Osteoblast (primary cell): ENCODE measurements around the gene ZNF143. TPM values are rescaled to one million over a fixed set of nuclear protein-coding genes. Genes with fewer than 3 reads are reported as not detected.

Source experiments
- DNase-seq: peaks from one replicate; pipeline ENCODE4 v3.0.0; 2011; ENCODE audit warnings: low spot score, mixed read lengths; ENCODE audit not compliant: insufficient read length; ENCODE audit errors: missing footprints
- H2AFZ ChIP-seq: 2 replicates; pipeline ENCODE4 v1.6.0; 2011; ENCODE audit warnings: mild to moderate bottlenecking, low read length
- H3K27ac ChIP-seq: 2 replicates; pipeline ENCODE4 v1.5.1; 2011; ENCODE audit warnings: mild to moderate bottlenecking, low read depth, low read length, moderate library complexity
- H3K27me3 ChIP-seq: 2 replicates; pipeline ENCODE4 v1.6.0; 2012; ENCODE audit warnings: mild to moderate bottlenecking, control low read depth, inconsistent platforms, low read length, moderate library complexity; ENCODE audit not compliant: insufficient read depth
- H3K36me3 ChIP-seq: 2 replicates; pipeline ENCODE4 v1.5.1; 2011; ENCODE audit warnings: mild to moderate bottlenecking, low read length, control low read depth, moderate library complexity; ENCODE audit not compliant: insufficient read depth
- H3K4me1 ChIP-seq: 2 replicates; pipeline ENCODE4 v1.5.1; 2011; ENCODE audit warnings: mild to moderate bottlenecking, low read length, control low read depth, moderate library complexity; ENCODE audit not compliant: insufficient read depth
- H3K4me2 ChIP-seq: 2 replicates; pipeline ENCODE4 v1.6.0; 2011; ENCODE audit warnings: mild to moderate bottlenecking, low read length; ENCODE audit not compliant: insufficient read depth
- H3K4me3 ChIP-seq: fragments of 200-600 bp; sonication (generic); 3 replicates; pipeline ENCODE4 v1.5.1; 2012; ENCODE audit warnings: mild to moderate bottlenecking, low read length, inconsistent platforms; ENCODE audit not compliant: insufficient read depth
- H3K79me2 ChIP-seq: 2 replicates; pipeline ENCODE4 v1.6.0; 2012; ENCODE audit warnings: mild to moderate bottlenecking, low read length, control low read depth, inconsistent platforms; ENCODE audit not compliant: insufficient read depth
- H3K9me3 ChIP-seq: 2 replicates; pipeline ENCODE4 v1.5.1; 2011; ENCODE audit warnings: low read depth, low read length, control low read depth
- H4K20me1 ChIP-seq: 2 replicates; pipeline ENCODE4 v1.6.0; 2012; ENCODE audit warnings: mild to moderate bottlenecking, low read length, control low read depth; ENCODE audit not compliant: insufficient read depth
- CTCF ChIP-seq: IDR thresholded peaks from 2 replicates; pipeline ENCODE4 v1.5.1; 2011; ENCODE audit warnings: mild to moderate bottlenecking, low read depth, low read length, moderate library complexity; ENCODE audit errors: extremely low read depth
- total RNA-seq: library from RNA; depleted of rRNA; stranded (reverse); fragments of >200 nt; gene quantifications from 2 replicates; pipeline ENCODE4 v1.2.3, GENCODE V29; 2012

The ZNF143 gene
- total RNA-seq, 1 donor = 26.4 TPM

DNA sequence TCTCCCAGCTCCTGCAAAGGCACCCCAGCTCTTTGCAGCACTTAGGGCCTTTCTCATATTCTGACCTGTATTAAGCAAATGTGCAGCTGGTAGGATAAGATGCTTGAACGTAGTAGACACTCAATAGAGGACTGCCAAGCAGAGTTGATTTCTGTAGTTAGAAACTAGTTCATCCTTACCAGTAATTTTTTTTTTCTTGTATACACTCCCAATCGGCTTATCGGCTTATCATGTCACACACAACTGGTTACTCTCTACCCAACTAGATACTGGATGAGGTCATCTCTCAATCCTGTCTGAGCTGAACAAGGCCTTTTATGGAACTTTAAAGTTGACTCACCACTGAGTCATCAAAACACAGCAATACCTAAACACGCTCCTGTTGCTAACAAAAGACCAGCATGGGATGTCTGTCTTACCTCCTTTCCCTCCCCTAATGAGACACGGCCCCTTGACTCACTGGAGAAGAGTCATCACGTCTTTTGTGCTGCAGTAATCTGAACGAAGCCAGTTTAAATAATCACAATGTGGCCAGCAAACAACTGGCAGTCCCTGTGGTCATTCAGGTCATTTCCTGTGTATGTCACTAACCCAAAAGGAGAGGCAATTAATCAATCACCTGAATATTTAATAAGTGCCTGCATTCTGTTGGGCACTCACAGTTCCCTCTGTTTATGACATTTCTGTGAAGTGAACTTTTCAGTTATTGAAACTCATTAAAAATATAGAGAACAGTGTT is 105.2 kb downstream of the ZNF143 start:
- peak overlapping the region; percentile 97 for H3K27ac ChIP-seq
- no peak overlapping the region for H3K4me3 ChIP-seq
- H3K4me2 ChIP-seq = peak overlapping the region; percentile 73
- H3K36me3 ChIP-seq = no peaks in the 10 kb centered on the region
- no peaks in the 10 kb centered on the region for H3K27me3 ChIP-seq
- peak overlapping the region; percentile 30 for H2AFZ ChIP-seq
- peak; percentile 95 for DNase-seq
- H3K9me3 ChIP-seq = no peaks in the 10 kb centered on the region
- H3K4me1 ChIP-seq = peaks cover 42% of the 10 kb centered on the region
- no peak for TF ChIP-seq CTCF
- no peaks in the 10 kb centered on the region for H3K79me2 ChIP-seq
- H4K20me1 ChIP-seq = no peaks in the 10 kb centered on the region

- H4K20me1 ChIP-seq = no peaks in the 10 kb centered on the region
- H3K4me3 ChIP-seq = no peak overlapping the region
- H2AFZ ChIP-seq = no peak overlapping the region
- H3K27me3 ChIP-seq = no peaks in the 10 kb centered on the region
- peaks cover 42% of the 10 kb centered on the region for H3K4me1 ChIP-seq
- H3K36me3 ChIP-seq = no peaks in the 10 kb centered on the region
- H3K9me3 ChIP-seq = no peaks in the 10 kb centered on the region
- no peak for TF ChIP-seq CTCF
- H3K79me2 ChIP-seq = no peaks in the 10 kb centered on the region
- H3K27ac ChIP-seq = peak overlapping the region; percentile 97
- DNase-seq = peak; percentile 34
- H3K4me2 ChIP-seq = peak overlapping the region; percentile 38
Observed at GRCh38 chr11:9566561-9567063, 105.8 kb downstream of the ZNF143 start.

DNA sequence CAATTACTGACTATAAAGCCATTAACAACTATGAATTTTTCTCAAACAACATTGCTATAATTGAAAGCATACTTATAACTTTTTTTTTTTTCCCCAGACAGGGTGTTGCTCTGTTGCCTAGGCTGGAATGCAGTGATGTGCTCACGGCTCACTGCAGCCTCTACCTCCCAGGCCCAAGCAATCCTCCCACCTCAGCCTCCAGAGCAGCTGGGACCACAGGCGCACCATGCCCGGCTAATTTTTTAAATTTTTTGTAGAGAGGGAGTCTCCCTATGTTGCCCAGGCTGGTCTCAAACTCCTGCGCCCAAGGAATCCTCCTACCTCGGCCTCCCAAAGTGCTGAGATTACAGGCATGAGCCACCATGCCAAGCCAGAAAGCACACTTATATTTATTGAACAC is 106.6 kb downstream of the ZNF143 start:
- Histone ChIP-seq H3K36me3 (no peaks in the 10 kb centered on the region), H3K9me3 (no peaks in the 10 kb centered on the region), H3K27ac (peak overlapping the region; percentile 97), H3K27me3 (no peaks in the 10 kb centered on the region), H3K4me3 (no peak overlapping the region), H2AFZ (no peak overlapping the region), H3K4me2 (no peak overlapping the region), H4K20me1 (no peaks in the 10 kb centered on the region), H3K4me1 (peaks cover 44% of the 10 kb centered on the region), H3K79me2 (no peaks in the 10 kb centered on the region)
- no peak for TF ChIP-seq CTCF
- no peak for DNase-seq

DNA sequence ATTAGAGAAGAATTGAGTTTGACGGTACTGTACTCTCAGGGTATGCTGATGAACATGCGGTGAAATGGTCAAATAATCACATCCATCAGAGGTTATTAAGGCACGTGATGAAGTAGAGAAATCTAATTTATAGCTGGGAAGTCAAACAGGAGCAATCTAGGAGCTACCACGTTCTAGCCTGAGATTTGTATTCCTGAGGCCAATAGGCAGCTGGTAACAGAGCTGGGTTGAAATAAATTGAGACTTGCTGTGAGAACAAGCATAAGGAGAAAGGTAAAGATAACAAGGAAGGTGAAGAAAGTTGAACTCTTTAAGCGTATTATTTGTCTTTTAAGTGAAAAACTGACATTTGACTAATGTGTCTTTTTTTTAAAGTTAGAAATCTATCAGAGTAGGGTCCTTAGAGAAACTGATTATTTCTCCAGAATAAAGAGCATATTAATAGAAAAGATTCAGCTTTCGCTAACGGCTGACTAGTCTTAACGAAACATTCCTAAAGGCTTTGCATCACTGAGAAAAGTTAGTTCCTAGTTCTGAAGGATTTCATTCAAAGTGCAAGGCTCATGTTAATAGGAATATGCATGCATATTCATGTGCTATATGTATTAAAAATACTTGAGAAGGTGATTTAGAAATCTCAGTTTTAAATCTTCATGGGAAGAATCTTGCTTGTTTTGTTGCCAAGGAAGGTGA is 107.5 kb downstream of the ZNF143 start:
- Histone ChIP-seq H4K20me1 (no peaks in the 10 kb centered on the region), H3K9me3 (no peaks in the 10 kb centered on the region), H3K27me3 (no peaks in the 10 kb centered on the region), H3K27ac (peak overlapping the region; percentile 97), H3K36me3 (no peaks in the 10 kb centered on the region), H3K4me1 (peaks cover 46% of the 10 kb centered on the region), H3K4me2 (peak overlapping the region; percentile 77), H2AFZ (peak overlapping the region; percentile 24), H3K79me2 (no peaks in the 10 kb centered on the region), H3K4me3 (no peak overlapping the region)
- no peak for DNase-seq
- TF ChIP-seq CTCF = no peak
